KMS-11 (cell line): ENCODE results near the gene TMEM59.
A peak's percentile ranks its signal among the peaks of the same experiment; 100 is the strongest.

ENCODE experiments used
- H2AFZ ChIP-seq: fragments of 200-600 bp; sonication (generic); 2 replicates; pipeline ENCODE4 v1.6.1; 2016; ENCODE audit warnings: antibody characterized with exemption, mixed run types, low read depth
- H3K27ac ChIP-seq: fragments of 200-600 bp; sonication (generic); 2 replicates; pipeline ENCODE4 v1.6.1; 2016; ENCODE audit warnings: mild to moderate bottlenecking, mixed run types
- H3K27me3 ChIP-seq: fragments of 200-600 bp; sonication (generic); 2 replicates; pipeline ENCODE4 v1.6.1; 2017; ENCODE audit warnings: mild to moderate bottlenecking, low read depth, mixed run types, moderate library complexity; ENCODE audit not compliant: insufficient read depth
- H3K36me3 ChIP-seq: fragments of 200-600 bp; sonication (generic); 2 replicates; pipeline ENCODE4 v1.6.1; 2017; ENCODE audit warnings: mild to moderate bottlenecking, mixed run types; ENCODE audit not compliant: insufficient read depth
- H3K4me1 ChIP-seq: fragments of 200-600 bp; sonication (generic); 2 replicates; pipeline ENCODE4 v1.6.1; 2016; ENCODE audit warnings: mild to moderate bottlenecking, low read depth, mixed run types; ENCODE audit not compliant: poor library complexity, severe bottlenecking
- H3K4me2 ChIP-seq: fragments of 200-600 bp; sonication (generic); 2 replicates; pipeline ENCODE4 v1.7.0; 2016; ENCODE audit warnings: mild to moderate bottlenecking, mixed run types
- H3K4me3 ChIP-seq: fragments of 200-600 bp; sonication (generic); IDR thresholded peaks from 2 replicates; pipeline ENCODE4 v1.6.1; 2017; ENCODE audit warnings: low read depth, low read length, mixed read lengths; ENCODE audit not compliant: insufficient read depth
- H3K79me2 ChIP-seq: fragments of 200-600 bp; sonication (generic); 2 replicates; pipeline ENCODE4 v1.6.1; 2016; ENCODE audit warnings: low read depth, mixed run types; ENCODE audit not compliant: insufficient read depth
- H3K9ac ChIP-seq: fragments of 200-600 bp; sonication (generic); 2 replicates; pipeline ENCODE4 v1.6.1; 2016; ENCODE audit warnings: mild to moderate bottlenecking, mixed run types
- H4K20me1 ChIP-seq: fragments of 200-600 bp; sonication (generic); 2 replicates; pipeline ENCODE4 v1.6.1; 2016; ENCODE audit warnings: mild to moderate bottlenecking, mixed run types; ENCODE audit not compliant: insufficient read depth
- CTCF ChIP-seq: fragments of 200-600 bp; sonication (generic); conservative IDR thresholded peaks from 2 replicates; pipeline ENCODE4 v1.6.1; 2017; ENCODE audit warnings: low read depth, mild to moderate bottlenecking, antibody characterized with exemption, low read length, moderate library complexity, mixed read lengths

The TMEM59 gene

DNA sequence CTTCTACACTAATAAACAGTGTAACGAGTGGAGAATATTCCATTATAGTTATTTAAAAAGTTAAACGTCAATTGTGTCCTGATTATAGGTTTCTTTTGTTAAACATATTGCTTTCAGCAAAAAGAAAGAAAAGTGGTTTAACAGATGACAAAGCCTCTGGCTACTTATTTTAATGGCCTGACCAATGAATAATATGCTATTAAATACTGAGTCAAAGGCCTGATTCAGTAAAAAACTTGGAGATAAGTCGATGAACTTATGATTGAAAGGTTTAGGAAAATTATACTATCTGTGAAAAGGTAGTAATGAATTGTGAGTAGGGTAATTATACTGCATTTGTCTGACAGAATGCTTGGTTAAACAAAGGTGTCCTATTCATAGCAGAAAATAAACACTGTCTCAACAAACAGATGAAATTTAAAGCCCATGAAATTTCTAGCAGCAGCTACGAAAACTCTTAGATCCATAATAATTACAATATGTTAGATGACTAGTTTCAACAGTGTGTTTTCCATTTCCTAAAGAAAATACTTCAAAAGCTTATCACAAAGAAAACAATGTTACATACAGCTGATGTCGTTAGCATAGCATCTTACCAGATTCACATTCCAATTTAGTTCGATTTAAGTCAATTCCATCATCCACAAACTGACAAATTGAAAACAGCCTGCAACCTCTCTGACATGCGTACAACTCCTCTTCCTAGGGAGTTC lies 6.2 kb downstream of the TMEM59 start:
- Histone ChIP-seq H3K27ac (no peak overlapping the region), H4K20me1 (peaks cover 5% of the 10 kb centered on the region; the same call in 1 of the 2 replicates), H2AFZ (no peak overlapping the region), H3K4me3 (no peak overlapping the region), H3K36me3 (peaks cover 6% of the 10 kb centered on the region; the same call in 1 of the 2 replicates), H3K4me2 (no peak overlapping the region), H3K79me2 (peaks cover 57% of the 10 kb centered on the region), H3K4me1 (peaks cover 34% of the 10 kb centered on the region), H3K27me3 (no peaks in the 10 kb centered on the region), H3K9ac (no peak overlapping the region)
- TF ChIP-seq CTCF = no peak

- TF ChIP-seq CTCF = no peak
- Histone ChIP-seq H2AFZ (no peak overlapping the region), H4K20me1 (peaks cover 5% of the 10 kb centered on the region; the same call in 1 of the 2 replicates), H3K36me3 (peaks cover 13% of the 10 kb centered on the region; the same call in 1 of the 2 replicates), H3K27ac (no peak overlapping the region), H3K27me3 (no peaks in the 10 kb centered on the region), H3K4me2 (no peak overlapping the region), H3K4me3 (no peak overlapping the region), H3K9ac (no peak overlapping the region), H3K79me2 (peaks cover 44% of the 10 kb centered on the region), H3K4me1 (peaks cover 34% of the 10 kb centered on the region)
These were observed 7.5 kb downstream of the TMEM59 start for GRCh38 chr1:54045496-54045895.

- Histone ChIP-seq H2AFZ (no peak overlapping the region), H3K4me1 (peaks cover 17% of the 10 kb centered on the region), H3K4me3 (no peak overlapping the region), H3K9ac (no peak overlapping the region), H3K36me3 (peaks cover 13% of the 10 kb centered on the region; the same call in 1 of the 2 replicates), H3K27me3 (no peaks in the 10 kb centered on the region), H3K27ac (peak overlapping the region; percentile 10; the same call in 1 of the 2 replicates), H3K79me2 (peaks cover 7% of the 10 kb centered on the region; the same call in 1 of the 2 replicates), H3K4me2 (peak overlapping the region; percentile 11; the same call in 1 of the 2 replicates), H4K20me1 (no peaks in the 10 kb centered on the region)
- TF ChIP-seq CTCF = no peak
These were observed 11.2 kb downstream of the TMEM59 start for GRCh38 chr1:54041806-54042205.

GRCh38 chr1:54037476-54037875 lies 15.5 kb downstream of the TMEM59 start:
- Histone ChIP-seq H4K20me1 (no peaks in the 10 kb centered on the region), H2AFZ (no peak overlapping the region), H3K79me2 (no peaks in the 10 kb centered on the region), H3K4me3 (no peak overlapping the region), H3K36me3 (peaks cover 9% of the 10 kb centered on the region; the same call in 1 of the 2 replicates), H3K4me2 (no peak overlapping the region), H3K9ac (no peak overlapping the region), H3K27ac (no peak overlapping the region), H3K27me3 (no peaks in the 10 kb centered on the region), H3K4me1 (peaks cover 17% of the 10 kb centered on the region)
- no peak for TF ChIP-seq CTCF
